ENCODE results near the gene PABPN1. TPM values are rescaled to one million over a fixed set of nuclear protein-coding genes. Genes with fewer than 3 reads are reported as not detected.

The PABPN1 gene
- total and polyA plus RNA-seq, 2 of the 13 experiments (the other 11 are each of a cell fraction or from before 2014, with no cell fraction given): 233 to 524 TPM

DNA sequence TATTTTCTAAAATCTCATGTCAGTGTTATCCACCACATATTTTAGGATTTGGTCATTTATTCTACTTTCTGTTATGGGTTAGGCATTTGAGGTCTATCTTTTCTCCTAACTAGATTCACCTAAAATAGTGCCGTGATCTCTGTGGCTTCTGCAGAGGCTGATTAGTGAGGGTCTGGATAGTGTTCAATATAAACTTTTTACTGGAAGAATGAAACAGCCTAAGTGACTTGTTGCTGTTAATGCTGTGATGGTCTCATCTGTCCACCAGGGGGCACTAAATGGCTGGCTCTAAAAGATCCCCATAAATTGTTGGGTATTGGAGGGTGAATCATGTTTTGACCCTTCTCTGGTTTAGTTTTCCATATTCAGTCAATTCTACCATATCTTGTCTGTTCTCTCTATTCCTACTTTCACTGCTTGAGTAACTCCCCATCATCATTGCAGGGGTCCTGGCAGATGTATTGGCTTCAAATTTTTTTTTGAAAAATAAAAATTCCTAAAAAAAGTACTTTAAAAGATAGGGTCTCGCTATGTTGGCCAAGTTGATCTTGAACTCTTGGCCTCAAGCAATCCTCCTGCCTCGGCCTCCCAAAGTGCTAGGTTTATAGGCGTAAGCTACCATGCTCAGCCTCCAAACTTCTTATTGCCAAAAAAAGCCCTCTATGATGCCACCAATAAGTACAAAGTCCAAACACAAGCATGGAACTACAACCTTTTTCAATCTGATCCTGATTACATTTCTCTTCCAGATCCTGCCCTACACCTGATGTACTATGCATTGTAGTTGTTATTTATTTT, 6.9 kb downstream of the PABPN1 start (continued):
- TF ChIP-seq NCOA2 (CRISPR knock-in tag; IDR thresholded peaks at IDR 0.05) (no peak), LCORL (IDR thresholded peaks at IDR 0.05) (peak; percentile 32; the same call in 1 of the 2 replicates), LCORL (CRISPR knock-in tag; IDR thresholded peaks at IDR 0.05) (peak; percentile 69; the same call in 1 of the 2 replicates), BCL6 (CRISPR knock-in tag; IDR thresholded peaks at IDR 0.05) (no peak), KMT2A (CRISPR knock-in tag; IDR thresholded peaks at IDR 0.05) (no peak), ZSCAN30 (CRISPR knock-in tag; IDR thresholded peaks at IDR 0.05) (no peak), ONECUT2 (CRISPR knock-in tag; IDR thresholded peaks at IDR 0.05) (no peak), ZNF660 (CRISPR knock-in tag; IDR thresholded peaks at IDR 0.05; ENCODE audit: borderline replicate concordance, low read depth) (no peak), MLLT10 (CRISPR knock-in tag; IDR thresholded peaks at IDR 0.05) (no peak), GABPA (IDR thresholded peaks at IDR 0.05; ENCODE audit: low read depth, low read length) (no peak), GABPA (CRISPR knock-in tag; IDR thresholded peaks at IDR 0.05; ENCODE audit: low read depth) (no peak), NFYB (CRISPR knock-in tag; IDR thresholded peaks at IDR 0.05) (no peak), EHMT2 (IDR thresholded peaks at IDR 0.05; ENCODE audit: borderline replicate concordance, low read depth, low read length) (0 out of 2 replicates have a peak, but pooled peaks have one; percentile 45), MYC (CRISPR knock-in tag; IDR thresholded peaks at IDR 0.05; ENCODE audit: borderline replicate concordance) (no peak), ZNF841 (CRISPR knock-in tag; IDR thresholded peaks at IDR 0.05; ENCODE audit: borderline replicate concordance) (no peak), KLF11 (CRISPR knock-in tag; IDR thresholded peaks at IDR 0.05) (no peak), ZNF564 (CRISPR knock-in tag; IDR thresholded peaks at IDR 0.05) (no peak), KDM4B (CRISPR knock-in tag; IDR thresholded peaks at IDR 0.05) (no peak), PPARG (CRISPR knock-in tag; conservative IDR thresholded peaks at IDR 0.05) (0 out of 2 replicates have a peak, but pooled peaks have one; percentile 60), ZNF329 (CRISPR knock-in tag; IDR thresholded peaks at IDR 0.05; ENCODE audit: low read depth) (no peak), ZNF614 (CRISPR knock-in tag; IDR thresholded peaks at IDR 0.05; ENCODE audit: borderline replicate concordance) (peak; percentile 31; the same call in 1 of the 2 replicates)
- TF ChIP-seq, protein P1, sequence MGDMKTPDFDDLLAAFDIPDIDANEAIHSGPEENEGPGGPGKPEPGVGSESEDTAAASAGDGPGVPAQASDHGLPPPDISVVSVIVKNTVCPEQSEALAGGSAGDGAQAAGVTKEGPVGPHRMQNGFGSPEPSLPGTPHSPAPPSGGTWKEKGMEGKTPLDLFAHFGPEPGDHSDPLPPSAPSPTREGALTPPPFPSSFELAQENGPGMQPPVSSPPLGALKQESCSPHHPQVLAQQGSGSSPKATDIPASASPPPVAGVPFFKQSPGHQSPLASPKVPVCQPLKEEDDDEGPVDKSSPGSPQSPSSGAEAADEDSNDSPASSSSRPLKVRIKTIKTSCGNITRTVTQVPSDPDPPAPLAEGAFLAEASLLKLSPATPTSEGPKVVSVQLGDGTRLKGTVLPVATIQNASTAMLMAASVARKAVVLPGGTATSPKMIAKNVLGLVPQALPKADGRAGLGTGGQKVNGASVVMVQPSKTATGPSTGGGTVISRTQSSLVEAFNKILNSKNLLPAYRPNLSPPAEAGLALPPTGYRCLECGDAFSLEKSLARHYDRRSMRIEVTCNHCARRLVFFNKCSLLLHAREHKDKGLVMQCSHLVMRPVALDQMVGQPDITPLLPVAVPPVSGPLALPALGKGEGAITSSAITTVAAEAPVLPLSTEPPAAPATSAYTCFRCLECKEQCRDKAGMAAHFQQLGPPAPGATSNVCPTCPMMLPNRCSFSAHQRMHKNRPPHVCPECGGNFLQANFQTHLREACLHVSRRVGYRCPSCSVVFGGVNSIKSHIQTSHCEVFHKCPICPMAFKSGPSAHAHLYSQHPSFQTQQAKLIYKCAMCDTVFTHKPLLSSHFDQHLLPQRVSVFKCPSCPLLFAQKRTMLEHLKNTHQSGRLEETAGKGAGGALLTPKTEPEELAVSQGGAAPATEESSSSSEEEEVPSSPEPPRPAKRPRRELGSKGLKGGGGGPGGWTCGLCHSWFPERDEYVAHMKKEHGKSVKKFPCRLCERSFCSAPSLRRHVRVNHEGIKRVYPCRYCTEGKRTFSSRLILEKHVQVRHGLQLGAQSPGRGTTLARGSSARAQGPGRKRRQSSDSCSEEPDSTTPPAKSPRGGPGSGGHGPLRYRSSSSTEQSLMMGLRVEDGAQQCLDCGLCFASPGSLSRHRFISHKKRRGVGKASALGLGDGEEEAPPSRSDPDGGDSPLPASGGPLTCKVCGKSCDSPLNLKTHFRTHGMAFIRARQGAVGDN (CRISPR knock-in tag; IDR thresholded peaks at IDR 0.05): no peak
- TF ChIP-seq, protein P2, sequence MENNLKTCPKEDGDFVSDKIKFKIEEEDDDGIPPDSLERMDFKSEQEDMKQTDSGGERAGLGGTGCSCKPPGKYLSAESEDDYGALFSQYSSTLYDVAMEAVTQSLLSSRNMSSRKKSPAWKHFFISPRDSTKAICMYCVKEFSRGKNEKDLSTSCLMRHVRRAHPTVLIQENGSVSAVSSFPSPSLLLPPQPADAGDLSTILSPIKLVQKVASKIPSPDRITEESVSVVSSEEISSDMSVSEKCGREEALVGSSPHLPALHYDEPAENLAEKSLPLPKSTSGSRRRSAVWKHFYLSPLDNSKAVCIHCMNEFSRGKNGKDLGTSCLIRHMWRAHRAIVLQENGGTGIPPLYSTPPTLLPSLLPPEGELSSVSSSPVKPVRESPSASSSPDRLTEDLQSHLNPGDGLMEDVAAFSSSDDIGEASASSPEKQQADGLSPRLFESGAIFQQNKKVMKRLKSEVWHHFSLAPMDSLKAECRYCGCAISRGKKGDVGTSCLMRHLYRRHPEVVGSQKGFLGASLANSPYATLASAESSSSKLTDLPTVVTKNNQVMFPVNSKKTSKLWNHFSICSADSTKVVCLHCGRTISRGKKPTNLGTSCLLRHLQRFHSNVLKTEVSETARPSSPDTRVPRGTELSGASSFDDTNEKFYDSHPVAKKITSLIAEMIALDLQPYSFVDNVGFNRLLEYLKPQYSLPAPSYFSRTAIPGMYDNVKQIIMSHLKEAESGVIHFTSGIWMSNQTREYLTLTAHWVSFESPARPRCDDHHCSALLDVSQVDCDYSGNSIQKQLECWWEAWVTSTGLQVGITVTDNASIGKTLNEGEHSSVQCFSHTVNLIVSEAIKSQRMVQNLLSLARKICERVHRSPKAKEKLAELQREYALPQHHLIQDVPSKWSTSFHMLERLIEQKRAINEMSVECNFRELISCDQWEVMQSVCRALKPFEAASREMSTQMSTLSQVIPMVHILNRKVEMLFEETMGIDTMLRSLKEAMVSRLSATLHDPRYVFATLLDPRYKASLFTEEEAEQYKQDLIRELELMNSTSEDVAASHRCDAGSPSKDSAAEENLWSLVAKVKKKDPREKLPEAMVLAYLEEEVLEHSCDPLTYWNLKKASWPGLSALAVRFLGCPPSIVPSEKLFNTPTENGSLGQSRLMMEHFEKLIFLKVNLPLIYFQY (CRISPR knock-in tag; IDR thresholded peaks at IDR 0.05; ENCODE audit: borderline replicate concordance): peak; percentile 67; the same call in 1 of the 2 replicates
